Measurements from ENCODE around the gene SH2D3C. TPM values are rescaled to one million over a fixed set of nuclear protein-coding genes. Genes with fewer than 3 reads are reported as not detected.

SH2D3C gene, protein sequence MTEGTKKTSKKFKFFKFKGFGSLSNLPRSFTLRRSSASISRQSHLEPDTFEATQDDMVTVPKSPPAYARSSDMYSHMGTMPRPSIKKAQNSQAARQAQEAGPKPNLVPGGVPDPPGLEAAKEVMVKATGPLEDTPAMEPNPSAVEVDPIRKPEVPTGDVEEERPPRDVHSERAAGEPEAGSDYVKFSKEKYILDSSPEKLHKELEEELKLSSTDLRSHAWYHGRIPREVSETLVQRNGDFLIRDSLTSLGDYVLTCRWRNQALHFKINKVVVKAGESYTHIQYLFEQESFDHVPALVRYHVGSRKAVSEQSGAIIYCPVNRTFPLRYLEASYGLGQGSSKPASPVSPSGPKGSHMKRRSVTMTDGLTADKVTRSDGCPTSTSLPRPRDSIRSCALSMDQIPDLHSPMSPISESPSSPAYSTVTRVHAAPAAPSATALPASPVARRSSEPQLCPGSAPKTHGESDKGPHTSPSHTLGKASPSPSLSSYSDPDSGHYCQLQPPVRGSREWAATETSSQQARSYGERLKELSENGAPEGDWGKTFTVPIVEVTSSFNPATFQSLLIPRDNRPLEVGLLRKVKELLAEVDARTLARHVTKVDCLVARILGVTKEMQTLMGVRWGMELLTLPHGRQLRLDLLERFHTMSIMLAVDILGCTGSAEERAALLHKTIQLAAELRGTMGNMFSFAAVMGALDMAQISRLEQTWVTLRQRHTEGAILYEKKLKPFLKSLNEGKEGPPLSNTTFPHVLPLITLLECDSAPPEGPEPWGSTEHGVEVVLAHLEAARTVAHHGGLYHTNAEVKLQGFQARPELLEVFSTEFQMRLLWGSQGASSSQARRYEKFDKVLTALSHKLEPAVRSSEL
- total RNA-seq (2021) (0.75 and 0.79 TPM in 2 replicates), Bru-seq, nascent RNA (percentile 15 among the genes with signal in this experiment), BruChase-seq, experiment 1, labeled RNA remaining after a 2-hour chase (percentile 19 among the genes with signal in this experiment), BruChase-seq, experiment 2, labeled RNA remaining after a 6-hour chase (percentile 16 among the genes with signal in this experiment)
- long read RNA-seq, partial matches to known transcripts: 2 of 3 reads
- long read RNA-seq, other reads (novel, unspliced or antisense): 0 of 3 reads

DNA sequence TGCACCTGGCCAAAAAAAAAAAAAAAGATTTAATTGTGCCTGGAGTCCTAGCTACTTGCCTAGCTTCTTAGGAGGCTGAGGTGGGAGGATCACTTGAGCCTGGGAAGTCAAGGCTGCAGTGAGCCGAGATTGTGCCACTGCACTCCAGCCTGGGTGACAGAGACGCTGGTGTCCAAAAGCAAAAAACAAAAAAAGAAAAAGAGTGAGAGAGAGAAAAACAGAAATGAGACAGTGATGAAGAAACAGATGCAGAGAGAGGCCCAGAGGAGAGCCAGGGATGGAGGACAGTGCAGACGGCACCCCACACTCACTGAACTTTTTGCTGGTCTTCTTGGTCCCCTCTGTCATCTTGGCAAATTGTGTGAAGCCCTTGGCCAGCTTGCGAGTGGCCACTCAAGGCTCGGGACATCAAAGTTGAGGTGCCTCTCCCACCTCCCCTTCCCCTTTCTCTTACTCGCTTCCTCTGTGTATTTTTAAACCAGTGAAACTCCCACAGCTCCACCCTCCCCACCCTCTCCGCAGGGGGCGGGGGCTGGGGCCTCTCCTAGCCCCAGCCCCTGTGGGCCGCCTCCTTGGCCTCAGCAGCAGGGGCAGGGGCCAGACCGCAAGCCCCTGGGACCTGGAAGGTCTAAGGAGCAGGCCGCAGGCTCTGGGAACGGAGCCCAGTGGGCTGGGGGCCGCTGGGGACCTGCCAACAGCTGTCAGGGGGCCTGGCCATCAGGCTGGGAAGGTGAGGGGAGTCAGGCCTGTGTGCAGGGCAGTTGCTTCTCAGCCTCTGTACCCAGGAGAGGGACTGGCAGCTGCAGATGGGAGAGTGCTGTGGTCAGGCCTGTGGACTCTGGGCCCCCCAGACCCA is at the start of gene SH2D3C:
TSS of gene SH2D3C (minus strand) at position 387 of the 856 bp plus-strand sequence. CDS start at position 348, 39 bp downstream.
- peaks cover 8% of the 10 kb centered on the region; the same call in 1 of the 2 replicates for H3K27me3 ChIP-seq (ENCODE audit: insufficient read depth, low read depth)
- H3K79me2 ChIP-seq (ENCODE audit: low read depth): no peaks in the 10 kb centered on the region
- no peak for TF ChIP-seq EZH2 (IDR thresholded peaks at IDR 0.05; ENCODE audit: low read depth)
- TF ChIP-seq, protein P1, sequence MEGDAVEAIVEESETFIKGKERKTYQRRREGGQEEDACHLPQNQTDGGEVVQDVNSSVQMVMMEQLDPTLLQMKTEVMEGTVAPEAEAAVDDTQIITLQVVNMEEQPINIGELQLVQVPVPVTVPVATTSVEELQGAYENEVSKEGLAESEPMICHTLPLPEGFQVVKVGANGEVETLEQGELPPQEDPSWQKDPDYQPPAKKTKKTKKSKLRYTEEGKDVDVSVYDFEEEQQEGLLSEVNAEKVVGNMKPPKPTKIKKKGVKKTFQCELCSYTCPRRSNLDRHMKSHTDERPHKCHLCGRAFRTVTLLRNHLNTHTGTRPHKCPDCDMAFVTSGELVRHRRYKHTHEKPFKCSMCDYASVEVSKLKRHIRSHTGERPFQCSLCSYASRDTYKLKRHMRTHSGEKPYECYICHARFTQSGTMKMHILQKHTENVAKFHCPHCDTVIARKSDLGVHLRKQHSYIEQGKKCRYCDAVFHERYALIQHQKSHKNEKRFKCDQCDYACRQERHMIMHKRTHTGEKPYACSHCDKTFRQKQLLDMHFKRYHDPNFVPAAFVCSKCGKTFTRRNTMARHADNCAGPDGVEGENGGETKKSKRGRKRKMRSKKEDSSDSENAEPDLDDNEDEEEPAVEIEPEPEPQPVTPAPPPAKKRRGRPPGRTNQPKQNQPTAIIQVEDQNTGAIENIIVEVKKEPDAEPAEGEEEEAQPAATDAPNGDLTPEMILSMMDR (conservative IDR thresholded peaks at IDR 0.05): no peak

GRCh38 chr9:127826253-127826913 is 47.9 kb upstream of the SH2D3C start:
- Histone ChIP-seq H3K27me3 (ENCODE audit: insufficient read depth, low read depth) (no peaks in the 10 kb centered on the region), H3K27ac (no peak overlapping the region), H3K9me2 (ENCODE audit: insufficient read depth) (no peaks in the 10 kb centered on the region), H3K9me3 (ENCODE audit: insufficient read depth, low read depth) (no peaks in the 10 kb centered on the region), H2AFZ (no peak overlapping the region), H4K20me1 (ENCODE audit: insufficient read depth) (no peaks in the 10 kb centered on the region), H3K36me3 (ENCODE audit: low read depth) (no peaks in the 10 kb centered on the region), H3K79me2 (ENCODE audit: low read depth) (no peaks in the 10 kb centered on the region), H3K4me1 (replicated peaks; ENCODE audit: insufficient read depth) (no peaks in the 10 kb centered on the region), H3K4me3 (no peak overlapping the region), H3F3A (ENCODE audit: insufficient read depth, low read depth) (peaks cover 22% of the 10 kb centered on the region; the same call in 1 of the 2 replicates), H3K4me2 (no peak overlapping the region)
- ChIA-PET POLR2A (ENCODE audit: unreplicated experiment) (no interaction called here), CTCF (no interaction called here)
- no TSS peak for BruUV-seq (replicated peaks)
- DNase-seq: no peak
- no peak for TF ChIP-seq EZH2 (IDR thresholded peaks at IDR 0.05; ENCODE audit: low read depth)
- TF ChIP-seq, protein P1 (conservative IDR thresholded peaks at IDR 0.05): no peak
- intact Hi-C loops (cut with micrococcal nuclease; ENCODE audit: unreplicated experiment): no loop called here

More for the DNA sequence above, at the start of gene SH2D3C:
- no peak within 1 kb of the TSS for H3K27ac ChIP-seq
- peaks cover 18% of the 10 kb centered on the region; the same call in 1 of the 2 replicates for H3F3A ChIP-seq (ENCODE audit: insufficient read depth, low read depth)
- DNase-seq: no peak
- H3K9me3 ChIP-seq (ENCODE audit: insufficient read depth, low read depth): no peaks in the 10 kb centered on the region
- no TSS peak for BruUV-seq (replicated peaks)
- ChIA-PET POLR2A (ENCODE audit: unreplicated experiment) (no interaction called here), CTCF (interaction anchor here (1.1 kb wide), 1 partner anchor 43 kb away, joined by 3 read pairs; the partner anchor contains the start of gene TOR2A)
- no peak within 1 kb of the TSS for H3K4me2 ChIP-seq
- no peaks in the 10 kb centered on the region for H4K20me1 ChIP-seq (ENCODE audit: insufficient read depth)
- H3K9me2 ChIP-seq (ENCODE audit: insufficient read depth): no peaks in the 10 kb centered on the region
- H2AFZ ChIP-seq: no peak within 1 kb of the TSS
- H3K36me3 ChIP-seq (ENCODE audit: low read depth): no peaks in the 10 kb centered on the region
- no peaks in the 10 kb centered on the region for H3K4me1 ChIP-seq (replicated peaks; ENCODE audit: insufficient read depth)
- H3K4me3 ChIP-seq: no peak within 1 kb of the TSS
- intact Hi-C loops (cut with micrococcal nuclease; ENCODE audit: unreplicated experiment): no loop called here
